Sigmoid colon (tissue), 7 donors: ENCODE measurements around the gene KCND1. TPM values are rescaled to one million over a fixed set of nuclear protein-coding genes. Genes with fewer than 3 reads are reported as not detected.

Experiments
- DNase-seq: peaks from one replicate; pipeline ENCODE4 v3.0.0-alpha.2; 2019
- H3K27ac ChIP-seq, 4 donors: fragments of 200-600 bp; sonication (generic); one replicate each; pipeline ENCODE4 v1.5.1; 2016 to 2019; ENCODE audit warnings: mild to moderate bottlenecking in 1 of 4
- H3K27me3 ChIP-seq, 3 donors: fragments of 200-600 bp; sonication (generic); one replicate each; pipeline ENCODE4 v1.5.1; 2019; ENCODE audit warnings: mild to moderate bottlenecking in 1 of 3
- H3K36me3 ChIP-seq, 4 donors: fragments of 200-600 bp; sonication (generic); one replicate each; pipeline ENCODE4 v1.5.1; 2016 to 2019
- H3K4me1 ChIP-seq, 4 donors: fragments of 200-600 bp; sonication (generic); one replicate each; pipeline ENCODE4 v1.5.1; 2017 to 2019
- H3K4me3 ChIP-seq, 4 donors: fragments of 200-600 bp; sonication (generic); one replicate each; pipeline ENCODE4 v1.5.1; 2017 to 2019; ENCODE audit warnings: mild to moderate bottlenecking in 2 of 4, moderate library complexity in 1 of 4
- H3K9me3 ChIP-seq, 4 donors: fragments of 200-600 bp in 3 of 4; sonication (generic) in 3 of 4; one replicate each; pipeline versions ENCODE4 v1.5.1 to v1.6.1; 2013 to 2019
- EP300 ChIP-seq, 4 donors: sonication (generic); formaldehyde crosslinking; IDR thresholded peaks; one replicate each; pipeline ENCODE4 v1.6.1; 2017; ENCODE audit warnings: antibody characterized with exemption in 4 of 4
- POLR2A ChIP-seq, 2 donors: fragments of 450-650 bp; IDR thresholded peaks; one replicate each; pipeline ENCODE4 v1.6.1; 2016; ENCODE audit warnings: antibody characterized with exemption in 2 of 2, mild to moderate bottlenecking in 2 of 2, moderate library complexity in 2 of 2
- POLR2AphosphoS5 ChIP-seq, 4 donors: sonication (generic); formaldehyde crosslinking; IDR thresholded peaks; one replicate each; pipeline ENCODE4 v1.6.1; 2017; ENCODE audit warnings: antibody characterized with exemption in 4 of 4
- WGBS, 2 donors: extraction: QIAGEN DNeasy Blood & Tissue Kit; methylation state at CpG; one replicate each; pipeline ENCODE4 v1.1.7; 2013; 5-methylcytosine and 5-hydroxymethylcytosine counted together
- intact Hi-C: fragments of 100-400 bp; cut with DNase I; formaldehyde crosslinking; loops from one replicate; pipeline ENCODE4 v1.15.1; 2023
- polyA plus RNA-seq, 3 donors: library from polyadenylated mRNA; stranded (reverse); fragments of 200-250 nt; gene quantifications; one replicate each; pipeline ENCODE4 v1.2.3, GENCODE V29; 2013
- total RNA-seq, 4 donors: library from RNA; depleted of rRNA; stranded (reverse); fragments of >200 nt; gene quantifications; one replicate each; pipeline ENCODE4 v1.1.0, GENCODE V29; 2016
- TF ChIP-seq, protein P1 (sequence below), 4 experiments: fragments of 450-650 bp in 3 of 4; fragments of 200-600 bp in 1 of 4; IDR thresholded peaks; one replicate each; pipeline ENCODE4 v1.5.1; 2016 to 2019; ENCODE audit warnings: antibody characterized with exemption in 4 of 4, mild to moderate bottlenecking in 3 of 4, moderate library complexity in 2 of 4
- donor health status: healthy with polysubstance abuse.
- donor health status: Bipolar disorder and iron deficiency.
- donor health status: healthy.

The KCND1 gene
- total RNA-seq (1 to 10 TPM in 3 of 4 donors, under 1 TPM in 1; 0.95 to 2.5 (median 1.3) TPM), polyA plus RNA-seq (1 to 10 TPM in 1 of 3 donors, not detected in 2; 1.7 TPM)

DNA sequence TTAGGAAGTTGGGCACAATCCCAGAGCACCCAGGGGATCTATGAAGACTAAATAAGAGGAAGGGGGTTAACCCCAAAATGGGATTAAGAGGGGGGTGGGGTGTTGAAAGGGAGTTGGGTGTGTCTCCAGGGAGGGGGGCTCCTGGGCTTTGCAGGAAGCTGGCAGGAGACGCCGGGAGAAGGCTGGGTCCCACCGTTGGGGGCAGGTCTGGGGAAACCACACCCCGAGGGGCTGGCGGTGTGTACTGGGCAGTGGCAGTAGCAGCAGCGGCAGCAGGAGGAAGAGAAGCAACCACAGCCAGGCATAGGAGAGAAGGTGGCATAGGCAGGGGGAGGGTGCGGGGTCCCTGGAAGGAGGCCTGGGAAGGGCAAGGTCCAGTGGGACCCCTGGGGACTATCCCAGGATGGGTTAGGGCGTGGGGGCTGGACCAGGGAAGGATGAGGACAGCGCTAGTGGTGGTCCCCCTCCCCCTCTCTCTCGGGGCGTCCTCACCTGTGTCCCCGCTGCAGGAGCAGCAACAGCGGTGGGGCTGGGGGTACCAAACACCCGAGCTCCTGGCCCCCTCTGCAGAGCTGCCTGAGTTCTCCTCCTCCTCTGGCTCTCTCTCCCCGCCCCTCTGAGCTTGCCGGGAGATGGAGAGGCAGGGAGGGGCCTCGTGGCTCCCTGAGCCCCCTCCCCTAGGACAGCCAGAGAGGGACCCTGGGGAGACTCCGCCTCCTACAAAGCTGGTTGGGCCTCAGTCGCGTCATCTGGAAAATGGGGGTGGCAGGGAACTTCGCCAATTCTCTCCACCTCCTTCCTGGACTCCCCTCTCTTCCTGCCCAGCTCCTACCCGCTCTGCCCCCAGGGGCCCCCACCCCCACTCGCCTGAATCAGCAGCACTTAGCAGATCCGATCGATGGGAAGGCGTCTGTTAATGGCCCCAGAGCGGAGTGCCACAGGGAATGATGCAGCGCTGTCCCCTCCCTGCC, at the start of gene KCND1:
TSS of gene KCND1 (minus strand) at position 596 of the 971 bp plus-strand sequence. CDS start 1,573 bp downstream, outside the sequence.
- peak within 1 kb of the TSS; percentile 30 to 47 (median 44) for H3K4me3 ChIP-seq
- 2 to 3% methylated on average over 28 of the region's 28 CpGs for WGBS, 2 donors
- no peaks in the 10 kb centered on the region for H3K27me3 ChIP-seq
- intact Hi-C loops: no loop called here
- H3K27ac ChIP-seq: peak within 1 kb of the TSS; percentile 27 to 61 (median 61)
- peak; percentile 73 for DNase-seq
- TF ChIP-seq POLR2AphosphoS5 (IDR thresholded peaks at IDR 0.05) (no peak), EP300 (IDR thresholded peaks at IDR 0.05) (no peak), POLR2A (IDR thresholded peaks at IDR 0.05) (no peak)
- TF ChIP-seq, protein P1, sequence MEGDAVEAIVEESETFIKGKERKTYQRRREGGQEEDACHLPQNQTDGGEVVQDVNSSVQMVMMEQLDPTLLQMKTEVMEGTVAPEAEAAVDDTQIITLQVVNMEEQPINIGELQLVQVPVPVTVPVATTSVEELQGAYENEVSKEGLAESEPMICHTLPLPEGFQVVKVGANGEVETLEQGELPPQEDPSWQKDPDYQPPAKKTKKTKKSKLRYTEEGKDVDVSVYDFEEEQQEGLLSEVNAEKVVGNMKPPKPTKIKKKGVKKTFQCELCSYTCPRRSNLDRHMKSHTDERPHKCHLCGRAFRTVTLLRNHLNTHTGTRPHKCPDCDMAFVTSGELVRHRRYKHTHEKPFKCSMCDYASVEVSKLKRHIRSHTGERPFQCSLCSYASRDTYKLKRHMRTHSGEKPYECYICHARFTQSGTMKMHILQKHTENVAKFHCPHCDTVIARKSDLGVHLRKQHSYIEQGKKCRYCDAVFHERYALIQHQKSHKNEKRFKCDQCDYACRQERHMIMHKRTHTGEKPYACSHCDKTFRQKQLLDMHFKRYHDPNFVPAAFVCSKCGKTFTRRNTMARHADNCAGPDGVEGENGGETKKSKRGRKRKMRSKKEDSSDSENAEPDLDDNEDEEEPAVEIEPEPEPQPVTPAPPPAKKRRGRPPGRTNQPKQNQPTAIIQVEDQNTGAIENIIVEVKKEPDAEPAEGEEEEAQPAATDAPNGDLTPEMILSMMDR (IDR thresholded peaks at IDR 0.05): no peak
- H3K9me3 ChIP-seq: no peaks in the 10 kb centered on the region
- H3K36me3 ChIP-seq: peaks cover 0 to 17% (median 0%) of the 10 kb centered on the region in 4 donors
- H3K4me1 ChIP-seq: peaks cover 0 to 11% (median 2%) of the 10 kb centered on the region in 4 donors

DNA sequence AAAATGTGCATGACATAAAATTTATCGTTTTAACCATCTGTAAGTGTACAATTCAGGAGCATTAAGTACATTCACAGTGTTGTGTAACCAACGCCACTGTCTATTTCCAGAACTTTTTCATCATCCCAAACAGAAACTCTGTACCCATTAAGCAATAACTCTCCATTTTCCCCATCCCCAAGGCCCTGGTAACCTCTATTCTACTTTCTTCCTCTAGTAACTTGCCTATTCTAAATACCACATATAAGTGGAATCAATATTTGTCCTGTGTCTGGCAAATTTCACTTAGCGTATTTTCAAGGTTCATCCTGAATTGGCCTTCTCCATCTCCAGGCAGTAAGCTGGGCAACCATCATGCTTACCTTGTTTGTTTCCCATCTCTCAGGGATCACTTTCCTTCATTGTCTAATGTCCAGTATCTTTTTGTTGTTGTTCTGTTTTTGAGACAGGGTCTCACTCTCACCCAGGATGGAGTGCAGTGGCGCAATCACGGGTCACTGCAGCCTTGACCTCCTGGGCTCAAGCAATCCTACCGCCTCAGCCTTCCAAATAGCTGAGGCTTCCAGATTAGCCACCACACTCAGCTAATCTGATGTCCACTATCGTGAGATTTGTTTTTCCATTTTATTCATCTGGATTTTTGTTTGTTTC, 48.1 kb upstream of the KCND1 start:
- WGBS, 2 donors: 89 to 91% methylated on average over 7 of the region's 7 CpGs
- Histone ChIP-seq H3K27ac (no peak overlapping the region), H3K4me1 (no peaks in the 10 kb centered on the region), H3K27me3 (no peaks in the 10 kb centered on the region), H3K36me3 (no peaks in the 10 kb centered on the region), H3K9me3 (no peaks in the 10 kb centered on the region), H3K4me3 (no peak overlapping the region)
- no peak for DNase-seq
- no peak for TF ChIP-seq POLR2AphosphoS5 (IDR thresholded peaks at IDR 0.05)
- intact Hi-C loops: no loop called here

- 93 to 95% methylated on average over 2 of the region's 2 CpGs for WGBS, 2 donors
- Histone ChIP-seq H3K36me3 (no peaks in the 10 kb centered on the region), H3K4me3 (no peak overlapping the region), H3K4me1 (no peaks in the 10 kb centered on the region), H3K9me3 (no peaks in the 10 kb centered on the region), H3K27me3 (no peaks in the 10 kb centered on the region), H3K27ac (no peak overlapping the region)
- intact Hi-C loops: no loop called here
- DNase-seq: no peak
- TF ChIP-seq POLR2A (IDR thresholded peaks at IDR 0.05) (no peak), POLR2AphosphoS5 (IDR thresholded peaks at IDR 0.05) (no peak), EP300 (IDR thresholded peaks at IDR 0.05) (no peak)
- TF ChIP-seq, protein P1 (IDR thresholded peaks at IDR 0.05): no peak
Observed at GRCh38 chrX:49019050-49019449, 47.4 kb upstream of the KCND1 start.

GRCh38 chrX:49003696-49004095, 32.1 kb upstream of the KCND1 start:
- Histone ChIP-seq H3K27ac (no peak overlapping the region), H3K4me1 (peaks cover 0 to 9% (median 6%) of the 10 kb centered on the region in 4 donors), H3K9me3 (no peaks in the 10 kb centered on the region), H3K27me3 (no peaks in the 10 kb centered on the region), H3K36me3 (no peaks in the 10 kb centered on the region), H3K4me3 (no peak overlapping the region)
- no peak for DNase-seq
- intact Hi-C loops: loop anchor here (2.0 to 10.0 kb wide), 3 partner anchors 34 to 101 kb away; no protein-coding TSS in a partner anchor
- WGBS, 2 donors: 69 to 74% methylated on average over 5 of the region's 5 CpGs
- no peak for TF ChIP-seq EP300 (IDR thresholded peaks at IDR 0.05)

- peaks cover 0 to 9% (median 6%) of the 10 kb centered on the region in 4 donors for H3K4me1 ChIP-seq
- peak within 1 kb of the TSS; percentile 57 to 67 (median 63) for H3K4me3 ChIP-seq
- intact Hi-C loops: loop anchor here (2.0 to 10.0 kb wide), 3 partner anchors 35 to 102 kb away; no protein-coding TSS in a partner anchor
- H3K27ac ChIP-seq: peak within 1 kb of the TSS; percentile 69 to 84 (median 75)
- no peaks in the 10 kb centered on the region for H3K27me3 ChIP-seq
- TF ChIP-seq, protein P1 (IDR thresholded peaks at IDR 0.05): no peak
- no peak for TF ChIP-seq EP300 (IDR thresholded peaks at IDR 0.05)
- peak; percentile 60 to 65 for TF ChIP-seq POLR2A (IDR thresholded peaks at IDR 0.05)
- peak; percentile 47 to 81 (median 66) for TF ChIP-seq POLR2AphosphoS5 (IDR thresholded peaks at IDR 0.05)
- H3K36me3 ChIP-seq: peaks cover 0 to 8% (median 0%) of the 10 kb centered on the region in 4 donors
- 2% methylated on average over 38 of the region's 38 CpGs for WGBS, 2 donors
- DNase-seq: peak; percentile 77
- H3K9me3 ChIP-seq: no peaks in the 10 kb centered on the region
Observed at GRCh38 chrX:49002091-49002935, 30.7 kb upstream of the KCND1 start, which contains the start of gene GRIPAP1. GRIPAP1 (minus strand) TSS chrX:49002264; CDS start chrX:49002229, 35 bp downstream.
